Hepatocyte (in vitro differentiated cells): ENCODE measurements around the gene CDRT4. TPM values are rescaled to one million over a fixed set of nuclear protein-coding genes. Genes with fewer than 3 reads are reported as not detected.

ENCODE experiments used
- DNase-seq: peaks from one replicate; pipeline ENCODE4 v3.0.0-alpha.2; 2016; ENCODE audit warnings: low spot score
- H2AFZ ChIP-seq: fragments of 200-600 bp; sonication (generic); 2 replicates; pipeline ENCODE4 v1.6.0; 2016; ENCODE audit warnings: antibody characterized with exemption, mild to moderate bottlenecking
- H3K27ac ChIP-seq: fragments of 200-600 bp; sonication (generic); 2 replicates; pipeline ENCODE4 v1.5.1; 2016; ENCODE audit warnings: mild to moderate bottlenecking
- H3K27me3 ChIP-seq: fragments of 200-600 bp; sonication (generic); 2 replicates; pipeline ENCODE4 v1.6.1; 2016
- H3K36me3 ChIP-seq: fragments of 200-600 bp; sonication (generic); replicated peaks from 2 replicates; pipeline ENCODE4 v1.5.1; 2016; ENCODE audit warnings: low read depth; ENCODE audit not compliant: insufficient read depth
- H3K4me1 ChIP-seq: fragments of 200-600 bp; sonication (generic); 2 replicates; pipeline ENCODE4 v1.5.1; 2016; ENCODE audit warnings: mild to moderate bottlenecking, moderate library complexity; ENCODE audit not compliant: insufficient read depth
- H3K4me2 ChIP-seq: fragments of 200-600 bp; sonication (generic); 2 replicates; pipeline ENCODE4 v1.6.0; 2016
- H3K4me3 ChIP-seq: fragments of 200-600 bp; sonication (generic); 2 replicates; pipeline ENCODE4 v1.5.1; 2016; ENCODE audit warnings: mild to moderate bottlenecking
- H3K79me2 ChIP-seq: fragments of 200-600 bp; sonication (generic); 2 replicates; pipeline ENCODE4 v1.6.0; 2017; ENCODE audit warnings: mild to moderate bottlenecking
- H3K9me2 ChIP-seq: fragments of 200-600 bp; sonication (generic); replicated peaks from 2 replicates; pipeline ENCODE4 v1.6.0; 2017; ENCODE audit warnings: mild to moderate bottlenecking; ENCODE audit not compliant: insufficient read depth
- H3K9me3 ChIP-seq: fragments of 200-600 bp; sonication (generic); 2 replicates; pipeline ENCODE4 v1.5.1; 2016; ENCODE audit warnings: low read depth, mild to moderate bottlenecking
- H4K20me1 ChIP-seq: fragments of 200-600 bp; sonication (generic); 2 replicates; pipeline ENCODE4 v1.6.0; 2016; ENCODE audit warnings: mild to moderate bottlenecking; ENCODE audit not compliant: insufficient read depth, poor library complexity, severe bottlenecking
- CTCF ChIP-seq: fragments of 200-600 bp; sonication (generic); IDR thresholded peaks from 2 replicates; pipeline ENCODE4 v1.5.1; 2016; ENCODE audit warnings: antibody characterized with exemption, mild to moderate bottlenecking; ENCODE audit not compliant: poor library complexity
- EZH2 ChIP-seq: fragments of 200-600 bp; sonication (generic); IDR thresholded peaks from 2 replicates; pipeline ENCODE4 v1.6.1; 2016; ENCODE audit warnings: antibody characterized with exemption, mild to moderate bottlenecking, borderline replicate concordance
- EZH2phosphoT487 ChIP-seq: fragments of 200-600 bp; sonication (generic); IDR thresholded peaks from one replicate; pipeline ENCODE4 v1.6.1; 2018; ENCODE audit warnings: antibody characterized with exemption, mild to moderate bottlenecking, low read depth, moderate library complexity; ENCODE audit not compliant: unreplicated experiment, severe bottlenecking
- WGBS: methylation state at CpG from one replicate; pipeline ENCODE4 v1.1.6; 2016; ENCODE audit warnings: low lambda C conversion rate; ENCODE audit errors: missing lambda C conversion rate; 5-methylcytosine and 5-hydroxymethylcytosine counted together
- polyA plus RNA-seq: library from polyadenylated mRNA; unstranded; fragments of >200 nt; fragmentation: Nextera tagmentation; extraction: Ambion mirVana; gene quantifications from 2 replicates; pipeline ENCODE4 v1.2.1, GENCODE V29; 2016
- total RNA-seq: library from RNA; depleted of rRNA; stranded (reverse); fragments of >200 nt; gene quantifications from 2 replicates; pipeline ENCODE4 v1.2.3, GENCODE V29; 2014

CDRT4 gene
- total and polyA plus RNA-seq, 2 experiments from 2014 or later: 2.7 to 9.6 TPM

GRCh38 chr17:15475631-15476354, 8.4 kb upstream of the CDRT4 start:
- Histone ChIP-seq H3K4me2 (no peak overlapping the region), H3K27me3 (no peaks in the 10 kb centered on the region), H3K9me2 (no peaks in the 10 kb centered on the region), H4K20me1 (no peaks in the 10 kb centered on the region), H3K9me3 (no peaks in the 10 kb centered on the region), H3K79me2 (no peaks in the 10 kb centered on the region), H3K27ac (peak overlapping the region; percentile 39), H3K4me1 (no peaks in the 10 kb centered on the region), H3K4me3 (no peak overlapping the region), H3K36me3 (no peaks in the 10 kb centered on the region), H2AFZ (no peak overlapping the region)
- DNase-seq: peak; percentile 23
- WGBS: 83% methylated on average over 8 of the region's 8 CpGs
- no peak for TF ChIP-seq EZH2
- no peak for TF ChIP-seq CTCF
- TF ChIP-seq EZH2phosphoT487: no peak

GRCh38 chr17:15472891-15473290, 5.5 kb upstream of the CDRT4 start:
- H3K4me1 ChIP-seq: peaks cover 7% of the 10 kb centered on the region

GRCh38 chr17:15470536-15470935, 3.1 kb upstream of the CDRT4 start:
- peaks cover 12% of the 10 kb centered on the region for H3K4me1 ChIP-seq
- H3K4me2 ChIP-seq: no peak overlapping the region
- no peaks in the 10 kb centered on the region for H3K27me3 ChIP-seq
- H3K27ac ChIP-seq: no peak overlapping the region
- no peaks in the 10 kb centered on the region for H4K20me1 ChIP-seq
- no peaks in the 10 kb centered on the region for H3K9me3 ChIP-seq
- no peak overlapping the region for H2AFZ ChIP-seq
- H3K79me2 ChIP-seq: no peaks in the 10 kb centered on the region
- DNase-seq: no peak
- H3K4me3 ChIP-seq: no peak overlapping the region
- WGBS: 57% methylated on average over 7 of the region's 7 CpGs
- no peaks in the 10 kb centered on the region for H3K36me3 ChIP-seq
- TF ChIP-seq EZH2 (no peak), EZH2phosphoT487 (no peak), CTCF (no peak)
- H3K9me2 ChIP-seq: no peaks in the 10 kb centered on the region

More at GRCh38 chr17:15472891-15473290, 5.5 kb upstream of the CDRT4 start:
- H3K27ac ChIP-seq: no peak overlapping the region
- no peak for DNase-seq
- no peak overlapping the region for H2AFZ ChIP-seq
- no peaks in the 10 kb centered on the region for H4K20me1 ChIP-seq
- no peaks in the 10 kb centered on the region for H3K79me2 ChIP-seq
- H3K4me3 ChIP-seq: no peak overlapping the region
- H3K4me2 ChIP-seq: no peak overlapping the region
- no peaks in the 10 kb centered on the region for H3K36me3 ChIP-seq
- TF ChIP-seq EZH2 (no peak), CTCF (no peak), EZH2phosphoT487 (no peak)
- no peaks in the 10 kb centered on the region for H3K9me2 ChIP-seq
- H3K27me3 ChIP-seq: no peaks in the 10 kb centered on the region
- H3K9me3 ChIP-seq: no peaks in the 10 kb centered on the region
- 96% methylated on average over 3 of the region's 3 CpGs for WGBS
